C4-2B (cell line): ENCODE measurements around the gene LATS1.

Source experiments
- ZFX ChIP-seq: fragments of 450-650 bp; IDR thresholded peaks from 2 replicates; pipeline ENCODE4 v1.6.1; 2017
- TF ChIP-seq, protein P1 (sequence below): fragments of 450-650 bp; conservative IDR thresholded peaks from 2 replicates; pipeline ENCODE4 v1.5.1; 2017; ENCODE audit warnings: mild to moderate bottlenecking

DNA sequence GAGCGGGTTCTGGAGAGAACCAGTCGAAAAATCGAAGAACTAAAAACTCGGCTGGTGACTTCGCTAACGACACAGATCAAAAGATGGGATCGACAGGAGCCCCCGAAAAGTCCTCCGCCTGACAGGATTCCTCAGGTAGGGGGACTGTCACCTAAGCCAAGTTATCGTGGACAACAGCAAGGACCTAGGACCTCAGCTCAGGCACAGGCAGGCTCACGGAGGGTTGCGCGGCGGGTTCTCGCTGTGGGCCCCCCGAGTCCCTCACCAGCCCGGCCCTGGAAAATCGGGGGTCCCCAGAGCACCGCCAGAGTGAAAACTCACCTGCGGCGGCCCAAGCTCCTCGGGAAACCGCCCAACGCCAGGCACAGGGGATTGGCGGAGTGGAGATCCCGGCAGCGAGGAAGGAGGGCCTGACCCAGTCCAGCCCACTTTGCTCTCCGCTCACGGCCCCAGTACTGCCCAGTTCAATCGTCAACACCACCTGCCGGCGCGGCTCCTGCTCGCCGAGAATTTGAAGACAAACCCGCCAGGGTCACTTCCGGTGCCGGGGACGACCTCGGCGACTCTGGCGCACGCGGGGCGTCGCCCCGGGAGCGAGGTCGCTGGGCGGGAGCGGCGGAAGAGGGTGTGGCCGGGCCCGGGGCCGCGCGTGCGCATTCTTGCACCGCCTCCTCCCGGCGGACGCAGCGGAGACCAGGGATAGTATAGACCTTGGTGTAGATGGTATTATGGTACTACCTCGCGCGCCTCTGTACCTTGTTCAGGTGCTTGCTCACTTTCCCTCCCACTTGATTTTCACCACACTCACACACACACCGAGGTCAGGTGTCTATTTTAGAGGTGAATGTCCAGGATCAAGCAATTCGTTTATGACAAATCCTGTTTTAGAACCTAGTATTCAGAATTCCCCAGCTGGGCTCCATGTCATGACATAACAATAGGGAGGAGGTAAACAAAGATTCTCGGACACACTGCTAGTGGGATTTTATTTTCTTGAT, 69.5 kb downstream of the LATS1 start, which contains the start of gene KATNA1:
- TF ChIP-seq, protein P1, sequence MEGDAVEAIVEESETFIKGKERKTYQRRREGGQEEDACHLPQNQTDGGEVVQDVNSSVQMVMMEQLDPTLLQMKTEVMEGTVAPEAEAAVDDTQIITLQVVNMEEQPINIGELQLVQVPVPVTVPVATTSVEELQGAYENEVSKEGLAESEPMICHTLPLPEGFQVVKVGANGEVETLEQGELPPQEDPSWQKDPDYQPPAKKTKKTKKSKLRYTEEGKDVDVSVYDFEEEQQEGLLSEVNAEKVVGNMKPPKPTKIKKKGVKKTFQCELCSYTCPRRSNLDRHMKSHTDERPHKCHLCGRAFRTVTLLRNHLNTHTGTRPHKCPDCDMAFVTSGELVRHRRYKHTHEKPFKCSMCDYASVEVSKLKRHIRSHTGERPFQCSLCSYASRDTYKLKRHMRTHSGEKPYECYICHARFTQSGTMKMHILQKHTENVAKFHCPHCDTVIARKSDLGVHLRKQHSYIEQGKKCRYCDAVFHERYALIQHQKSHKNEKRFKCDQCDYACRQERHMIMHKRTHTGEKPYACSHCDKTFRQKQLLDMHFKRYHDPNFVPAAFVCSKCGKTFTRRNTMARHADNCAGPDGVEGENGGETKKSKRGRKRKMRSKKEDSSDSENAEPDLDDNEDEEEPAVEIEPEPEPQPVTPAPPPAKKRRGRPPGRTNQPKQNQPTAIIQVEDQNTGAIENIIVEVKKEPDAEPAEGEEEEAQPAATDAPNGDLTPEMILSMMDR = no peak; the same call in 1 of the 2 replicates
- TF ChIP-seq ZFX = 0 out of 2 replicates have a peak, but pooled peaks have one; percentile 21
